Mesothelial cell of epicardium (in vitro differentiated cells): ENCODE results near the gene SACS. TPM values are rescaled to one million over a fixed set of nuclear protein-coding genes. Genes with fewer than 3 reads are reported as not detected.

Source experiments
- DNase-seq, 2 experiments: peaks; one replicate each; pipeline ENCODE4 v3.0.0; 2021; ENCODE audit warnings: low spot score in 2 of 2; ENCODE audit not compliant: unreplicated experiment in 2 of 2
- H3K27ac Mint-ChIP-seq: 2 replicates; pipeline ENCODE4 v1.8.0; 2021; ENCODE audit warnings: mixed read lengths
- H3K27me3 Mint-ChIP-seq: 2 replicates; pipeline ENCODE4 v1.8.0; 2021; ENCODE audit warnings: low read depth, mixed read lengths
- H3K36me3 Mint-ChIP-seq: 2 replicates; pipeline ENCODE4 v1.8.0; 2021; ENCODE audit warnings: mixed read lengths
- H3K4me1 Mint-ChIP-seq: 2 replicates; pipeline ENCODE4 v1.8.0; 2021; ENCODE audit warnings: mixed read lengths
- H3K4me3 Mint-ChIP-seq: 2 replicates; pipeline ENCODE4 v1.8.0; 2021; ENCODE audit warnings: mild to moderate bottlenecking, moderate library complexity, mixed read lengths
- H3K9me3 Mint-ChIP-seq: 2 replicates; pipeline ENCODE4 v1.8.0; 2021; ENCODE audit warnings: mixed read lengths
- CTCF ChIP-seq: fragments of 200-600 bp; sonication (generic); IDR thresholded peaks from one replicate; pipeline ENCODE4 v1.5.0; 2021; ENCODE audit warnings: antibody characterized with exemption; ENCODE audit not compliant: unreplicated experiment
- total RNA-seq: library from RNA; stranded (reverse); gene quantifications from 3 replicates; pipeline ENCODE4 v1.2.1, GENCODE V29; 2021

Gene SACS
- total RNA-seq, 1 donor from 2014 or later = 18.7 TPM

GRCh38 chr13:23365652-23366051, 67.8 kb downstream of the SACS start:
- no peaks in the 10 kb centered on the region for H3K4me1 Mint-ChIP-seq
- H3K27ac Mint-ChIP-seq = no peak overlapping the region
- H3K9me3 Mint-ChIP-seq = no peaks in the 10 kb centered on the region
- H3K36me3 Mint-ChIP-seq = peaks cover 46% of the 10 kb centered on the region
- DNase-seq = no peak
- H3K27me3 Mint-ChIP-seq = no peaks in the 10 kb centered on the region
- TF ChIP-seq CTCF = no peak
- H3K4me3 Mint-ChIP-seq = no peak overlapping the region

- H3K27ac Mint-ChIP-seq = no peak overlapping the region
- H3K36me3 Mint-ChIP-seq = peaks cover 31% of the 10 kb centered on the region
- no peaks in the 10 kb centered on the region for H3K9me3 Mint-ChIP-seq
- no peaks in the 10 kb centered on the region for H3K27me3 Mint-ChIP-seq
- H3K4me1 Mint-ChIP-seq = no peaks in the 10 kb centered on the region
- DNase-seq = no peak
- H3K4me3 Mint-ChIP-seq = no peak overlapping the region
- TF ChIP-seq CTCF = no peak
These were observed 73.6 kb downstream of the SACS start for GRCh38 chr13:23359882-23360281.

- TF ChIP-seq CTCF = no peak
- no peak overlapping the region for H3K27ac Mint-ChIP-seq
- no peaks in the 10 kb centered on the region for H3K4me1 Mint-ChIP-seq
- no peak overlapping the region for H3K4me3 Mint-ChIP-seq
- peaks cover 21% of the 10 kb centered on the region for H3K36me3 Mint-ChIP-seq
- H3K9me3 Mint-ChIP-seq = no peaks in the 10 kb centered on the region
- DNase-seq = no peak
- no peaks in the 10 kb centered on the region for H3K27me3 Mint-ChIP-seq
These were observed 76.2 kb downstream of the SACS start for GRCh38 chr13:23357349-23357748.

- Mint-ChIP-seq H3K36me3 (peaks cover 24% of the 10 kb centered on the region), H3K4me3 (no peak overlapping the region), H3K27me3 (no peaks in the 10 kb centered on the region), H3K27ac (no peak overlapping the region), H3K4me1 (no peaks in the 10 kb centered on the region), H3K9me3 (no peaks in the 10 kb centered on the region)
- no peak for TF ChIP-seq CTCF
- no peak for DNase-seq
These were observed 77.1 kb downstream of the SACS start for GRCh38 chr13:23356368-23356767.

GRCh38 chr13:23354520-23354919, 79.0 kb downstream of the SACS start:
- TF ChIP-seq CTCF = no peak
- H3K9me3 Mint-ChIP-seq = no peaks in the 10 kb centered on the region
- no peaks in the 10 kb centered on the region for H3K4me1 Mint-ChIP-seq
- H3K4me3 Mint-ChIP-seq = no peak overlapping the region
- DNase-seq = no peak
- no peaks in the 10 kb centered on the region for H3K27me3 Mint-ChIP-seq
- H3K27ac Mint-ChIP-seq = no peak overlapping the region
- H3K36me3 Mint-ChIP-seq = peaks cover 34% of the 10 kb centered on the region

- Mint-ChIP-seq H3K27ac (no peak overlapping the region), H3K9me3 (no peaks in the 10 kb centered on the region), H3K4me1 (no peaks in the 10 kb centered on the region), H3K4me3 (no peak overlapping the region), H3K36me3 (peaks cover 50% of the 10 kb centered on the region), H3K27me3 (no peaks in the 10 kb centered on the region)
- no peak for TF ChIP-seq CTCF
- no peak for DNase-seq
These were observed 81.3 kb downstream of the SACS start for GRCh38 chr13:23352161-23352560.
